Liver (tissue), 9 donors: ENCODE measurements around the gene EVA1C. TPM values are rescaled to one million over a fixed set of nuclear protein-coding genes. Genes with fewer than 3 reads are reported as not detected.

Experiments
- DNase-seq: peaks from one replicate; pipeline ENCODE4 v3.0.0-alpha.2; 2017; ENCODE audit warnings: low spot score
- H3K27ac ChIP-seq, 2 donors: one replicate each; pipeline ENCODE4 v1.7.0; 2013; ENCODE audit warnings: inconsistent platforms in 2 of 2, low read length in 2 of 2, control low read depth in 1 of 2, low read depth in 1 of 2, mild to moderate bottlenecking in 1 of 2
- H3K27me3 ChIP-seq, 4 donors: one replicate each; pipeline versions ENCODE4 v1.6.1 to v1.7.0; 2013; ENCODE audit warnings: low read length in 3 of 4, inconsistent platforms in 1 of 4, mild to moderate bottlenecking in 1 of 4, moderate library complexity in 1 of 4; ENCODE audit not compliant: control insufficient read depth in 4 of 4, insufficient read depth in 4 of 4
- H3K36me3 ChIP-seq, 4 donors: one replicate each; pipeline versions ENCODE4 v1.6.1 to v1.7.0; 2013; ENCODE audit warnings: low read length in 3 of 4, mild to moderate bottlenecking in 3 of 4, low read depth in 1 of 4, moderate library complexity in 1 of 4; ENCODE audit not compliant: control insufficient read depth in 4 of 4, insufficient read depth in 3 of 4
- H3K4me1 ChIP-seq, 4 donors: one replicate each; pipeline versions ENCODE4 v1.6.1 to v1.7.0; 2013; ENCODE audit warnings: low read length in 3 of 4, mild to moderate bottlenecking in 3 of 4, moderate library complexity in 1 of 4; ENCODE audit not compliant: control insufficient read depth in 4 of 4, insufficient read depth in 4 of 4
- H3K4me3 ChIP-seq, 3 donors: one replicate each; pipeline versions ENCODE4 v1.6.1 to v1.7.0; 2013; ENCODE audit warnings: low read length in 3 of 3, control low read depth in 1 of 3, low read depth in 1 of 3, mild to moderate bottlenecking in 1 of 3
- H3K9ac ChIP-seq, 2 donors: one replicate each; pipeline ENCODE4 v1.7.0; 2013; ENCODE audit warnings: low read length in 2 of 2, mild to moderate bottlenecking in 2 of 2, moderate library complexity in 2 of 2, control low read depth in 1 of 2, low read depth in 1 of 2
- H3K9me3 ChIP-seq, 4 donors: one replicate each; pipeline versions ENCODE4 v1.6.1 to v1.7.0; 2013; ENCODE audit warnings: low read length in 3 of 4; ENCODE audit not compliant: control insufficient read depth in 4 of 4
- ATF3 ChIP-seq: IDR thresholded peaks from 2 replicates; pipeline ENCODE4 v1.6.1; 2016; ENCODE audit warnings: antibody characterized with exemption
- EGR1 ChIP-seq, 2 donors: IDR thresholded peaks; 2 replicates each; pipeline ENCODE4 v1.6.1; 2016 to 2018; ENCODE audit warnings: antibody characterized with exemption in 2 of 2, low read depth in 2 of 2
- FOXA1 ChIP-seq: IDR thresholded peaks from 2 replicates; pipeline ENCODE4 v1.6.1; 2016; ENCODE audit warnings: antibody characterized with exemption
- FOXA2 ChIP-seq: IDR thresholded peaks from 2 replicates; pipeline ENCODE4 v1.6.1; 2016; ENCODE audit warnings: antibody characterized with exemption
- GABPA ChIP-seq, 2 donors: IDR thresholded peaks in 1 of 2; conservative IDR thresholded peaks in 1 of 2; 2 replicates each; pipeline ENCODE4 v1.6.1; 2016; ENCODE audit warnings: antibody characterized with exemption in 2 of 2, mild to moderate bottlenecking in 1 of 2, moderate library complexity in 1 of 2
- HNF4A ChIP-seq, 2 donors: conservative IDR thresholded peaks; 2 replicates each; pipeline ENCODE4 v1.6.1; 2016; ENCODE audit warnings: antibody characterized with exemption in 2 of 2, mild to moderate bottlenecking in 2 of 2
- HNF4G ChIP-seq: IDR thresholded peaks from 2 replicates; pipeline ENCODE4 v1.6.1; 2016; ENCODE audit warnings: antibody characterized with exemption
- JUND ChIP-seq, 2 donors: IDR thresholded peaks; 2 replicates each; pipeline ENCODE4 v1.6.1; 2016; ENCODE audit warnings: antibody characterized with exemption in 2 of 2
- MAX ChIP-seq: IDR thresholded peaks from 2 replicates; pipeline ENCODE4 v1.6.1; 2016; ENCODE audit warnings: antibody characterized with exemption
- NR2F2 ChIP-seq: IDR thresholded peaks from 2 replicates; pipeline ENCODE4 v1.6.1; 2016; ENCODE audit warnings: antibody characterized with exemption
- RAD21 ChIP-seq, 2 donors: IDR thresholded peaks; 2 replicates each; pipeline ENCODE4 v1.6.1; 2016; ENCODE audit warnings: antibody characterized with exemption in 2 of 2, mild to moderate bottlenecking in 2 of 2
- REST ChIP-seq: IDR thresholded peaks from 2 replicates; pipeline ENCODE4 v1.6.1; 2016; ENCODE audit warnings: antibody characterized with exemption, mild to moderate bottlenecking
- RXRA ChIP-seq, 2 donors: IDR thresholded peaks; 2 replicates each; pipeline ENCODE4 v1.6.1; 2017 to 2018; ENCODE audit warnings: antibody characterized with exemption in 2 of 2, mild to moderate bottlenecking in 1 of 2
- SP1 ChIP-seq: IDR thresholded peaks from 2 replicates; pipeline ENCODE4 v1.6.1; 2018; ENCODE audit warnings: antibody characterized with exemption, mild to moderate bottlenecking
- TAF1 ChIP-seq: conservative IDR thresholded peaks from 2 replicates; pipeline ENCODE4 v1.6.1; 2016; ENCODE audit warnings: antibody characterized with exemption, mild to moderate bottlenecking
- YY1 ChIP-seq: IDR thresholded peaks from 2 replicates; pipeline ENCODE4 v1.6.1; 2016; ENCODE audit warnings: antibody characterized with exemption, mild to moderate bottlenecking
- ZBTB33 ChIP-seq: IDR thresholded peaks from 2 replicates; pipeline ENCODE4 v1.6.1; 2016; ENCODE audit warnings: antibody characterized with exemption
- WGBS: extraction: QIAGEN DNeasy Blood & Tissue Kit; methylation state at CpG from one replicate; pipeline ENCODE4 v1.1.7; 2013; 5-methylcytosine and 5-hydroxymethylcytosine counted together
- polyA plus RNA-seq, 2 donors: library from polyadenylated mRNA; stranded (reverse) in 1 of 2; unstranded in 1 of 2; fragments of 200-250 nt in 1 of 2; fragments of >200 nt in 1 of 2; fragmentation: Nextera tagmentation in 1 of 2; extraction: Ambion mirVana in 1 of 2; gene quantifications; one replicate each; pipeline versions ENCODE4 v1.2.1 to v1.2.3, GENCODE V29; 2013 to 2015
- total RNA-seq, 2 donors: library from RNA; depleted of rRNA; stranded (reverse); fragments of >200 nt; gene quantifications; one replicate each; pipeline ENCODE4 v1.2.3, GENCODE V29; 2014
- TF ChIP-seq, protein P1 (sequence below): fragments of 150-350 bp; IDR thresholded peaks from 2 replicates; pipeline ENCODE4 v1.5.1; 2017; ENCODE audit warnings: improper control_type of control experiment, low read depth, low read length; ENCODE audit not compliant: missing input control
- donor health status: healthy.
- donor health status: healthy.
- donor health status: healthy.
- donor health status: healthy.
- donor health status: healthy.

EVA1C gene
- total and polyA plus RNA-seq, 4 donors, result 0.47 to 3.3 (median 2.4) TPM

DNA sequence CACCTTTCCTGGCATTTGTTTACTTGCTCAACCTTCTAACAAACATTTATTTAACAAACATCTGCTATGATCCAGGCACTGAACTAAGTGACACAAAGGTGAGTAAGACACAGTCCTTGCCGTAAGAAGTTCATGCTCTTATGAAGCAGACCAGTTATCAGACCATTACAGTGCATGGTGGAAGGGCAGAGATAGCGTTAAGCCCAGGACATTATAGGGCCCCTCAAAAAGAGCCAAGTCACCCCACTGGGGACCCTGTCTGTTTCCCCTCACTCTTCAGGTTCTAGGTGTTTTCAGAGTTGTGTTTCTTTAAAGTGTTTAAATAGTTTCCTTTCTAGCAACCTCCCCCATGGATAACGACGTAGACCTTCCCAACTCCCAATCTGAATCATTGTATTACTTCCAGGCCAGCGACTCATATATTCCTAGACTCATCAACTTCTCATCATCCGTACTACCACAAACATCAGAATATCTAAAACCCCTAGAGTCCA is 133.5 kb downstream of the EVA1C start:
- H3K9ac ChIP-seq, result no peak overlapping the region
- no peak overlapping the region for H3K27ac ChIP-seq
- H3K9me3 ChIP-seq, result no peaks in the 10 kb centered on the region
- TF ChIP-seq GABPA (IDR thresholded peaks at IDR 0.05 in 1 of 2, conservative IDR thresholded peaks at IDR 0.05 in 1 of 2) (no peak), YY1 (no peak), JUND (IDR thresholded peaks at IDR 0.05) (no peak), REST (no peak), FOXA1 (no peak), SP1 (no peak), EGR1 (IDR thresholded peaks at IDR 0.05; ENCODE audit: low read depth in 2 of 2) (no peak), HNF4G (no peak), RXRA (IDR thresholded peaks at IDR 0.05) (no peak), ATF3 (no peak), MAX (no peak), HNF4A (conservative IDR thresholded peaks at IDR 0.05) (no peak), NR2F2 (no peak), TAF1 (no peak), FOXA2 (no peak), ZBTB33 (no peak), RAD21 (IDR thresholded peaks at IDR 0.05) (no peak)
- TF ChIP-seq, protein P1, sequence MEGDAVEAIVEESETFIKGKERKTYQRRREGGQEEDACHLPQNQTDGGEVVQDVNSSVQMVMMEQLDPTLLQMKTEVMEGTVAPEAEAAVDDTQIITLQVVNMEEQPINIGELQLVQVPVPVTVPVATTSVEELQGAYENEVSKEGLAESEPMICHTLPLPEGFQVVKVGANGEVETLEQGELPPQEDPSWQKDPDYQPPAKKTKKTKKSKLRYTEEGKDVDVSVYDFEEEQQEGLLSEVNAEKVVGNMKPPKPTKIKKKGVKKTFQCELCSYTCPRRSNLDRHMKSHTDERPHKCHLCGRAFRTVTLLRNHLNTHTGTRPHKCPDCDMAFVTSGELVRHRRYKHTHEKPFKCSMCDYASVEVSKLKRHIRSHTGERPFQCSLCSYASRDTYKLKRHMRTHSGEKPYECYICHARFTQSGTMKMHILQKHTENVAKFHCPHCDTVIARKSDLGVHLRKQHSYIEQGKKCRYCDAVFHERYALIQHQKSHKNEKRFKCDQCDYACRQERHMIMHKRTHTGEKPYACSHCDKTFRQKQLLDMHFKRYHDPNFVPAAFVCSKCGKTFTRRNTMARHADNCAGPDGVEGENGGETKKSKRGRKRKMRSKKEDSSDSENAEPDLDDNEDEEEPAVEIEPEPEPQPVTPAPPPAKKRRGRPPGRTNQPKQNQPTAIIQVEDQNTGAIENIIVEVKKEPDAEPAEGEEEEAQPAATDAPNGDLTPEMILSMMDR, result no peak
- WGBS, result 94% methylated on average over 6 of the region's 6 CpGs
- H3K36me3 ChIP-seq, result no peaks in the 10 kb centered on the region
- peak; percentile 57 for DNase-seq
- H3K27me3 ChIP-seq, result no peaks in the 10 kb centered on the region
- H3K4me3 ChIP-seq, result no peak overlapping the region
- no peaks in the 10 kb centered on the region for H3K4me1 ChIP-seq
